HG02571 (cell line): ENCODE results near the gene AAGAB.

Experiments used
- ATAC-seq: cut with Tn5 transposase; IDR thresholded peaks from one replicate; pipeline ENCODE4 v1.9.1; 2021; ENCODE audit warnings: mild to moderate bottlenecking, moderate library complexity; ENCODE audit not compliant: unreplicated experiment

AAGAB gene

DNA sequence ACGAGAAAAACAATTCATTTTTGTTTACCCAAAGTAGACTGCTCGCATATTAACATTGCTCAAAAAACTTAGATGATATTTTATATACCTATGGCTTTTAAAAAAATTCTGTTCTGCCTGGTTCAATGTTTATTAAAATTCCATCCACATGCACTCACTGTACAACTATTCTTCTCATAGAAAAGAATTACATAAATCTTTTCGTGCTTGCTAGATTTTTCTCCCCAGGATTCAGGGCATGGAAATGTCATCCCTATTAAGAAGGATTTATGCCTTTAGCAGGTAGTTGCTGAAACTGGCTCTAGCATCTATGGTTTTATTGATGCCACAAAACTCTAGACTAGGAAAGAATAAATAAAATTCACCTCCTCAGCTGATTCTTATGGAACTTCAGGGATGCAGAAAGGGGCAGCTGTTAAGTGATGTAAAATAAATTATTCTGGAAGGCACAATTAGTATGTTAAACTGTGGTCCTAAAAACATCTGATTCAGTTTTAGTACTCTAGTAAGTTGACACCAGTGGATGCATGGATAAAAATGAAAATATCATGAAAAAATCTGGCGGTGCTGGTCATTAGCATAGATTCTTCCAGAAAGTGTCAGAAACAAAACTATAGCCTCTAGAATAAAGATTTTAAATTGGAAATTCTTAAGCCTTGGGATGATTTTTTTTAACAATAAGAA is 41.6 kb downstream of the AAGAB start:
- no peak for ATAC-seq

DNA sequence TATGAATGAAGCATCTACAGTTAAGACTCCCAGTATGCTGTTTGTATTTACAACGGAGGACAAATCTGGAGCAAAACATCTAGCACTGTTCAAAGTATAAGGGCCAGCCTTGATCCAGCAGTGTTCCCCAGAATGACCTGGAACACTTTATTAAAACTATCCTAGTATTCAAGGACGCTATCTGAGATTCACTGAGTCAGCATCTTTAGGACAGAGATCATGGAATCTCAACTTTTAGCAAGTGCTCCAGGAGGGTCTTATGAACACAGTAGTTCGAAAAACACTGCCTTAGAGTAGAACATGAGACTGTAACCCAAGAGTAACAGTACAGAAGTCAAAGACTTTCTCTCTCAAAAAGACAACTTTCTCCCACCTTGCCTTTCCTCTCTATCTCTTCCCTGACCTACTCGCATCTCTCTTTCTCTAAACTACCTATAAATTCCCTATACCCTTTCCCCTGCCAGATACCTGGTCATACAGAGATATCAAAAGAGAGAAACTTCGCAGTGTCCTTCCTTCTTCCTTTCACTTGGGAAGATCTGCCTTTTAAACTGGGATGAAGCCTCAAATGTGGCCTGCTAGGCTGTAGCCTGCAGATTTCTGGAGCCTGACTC is 43.8 kb downstream of the AAGAB start:
- ATAC-seq, result no peak

DNA sequence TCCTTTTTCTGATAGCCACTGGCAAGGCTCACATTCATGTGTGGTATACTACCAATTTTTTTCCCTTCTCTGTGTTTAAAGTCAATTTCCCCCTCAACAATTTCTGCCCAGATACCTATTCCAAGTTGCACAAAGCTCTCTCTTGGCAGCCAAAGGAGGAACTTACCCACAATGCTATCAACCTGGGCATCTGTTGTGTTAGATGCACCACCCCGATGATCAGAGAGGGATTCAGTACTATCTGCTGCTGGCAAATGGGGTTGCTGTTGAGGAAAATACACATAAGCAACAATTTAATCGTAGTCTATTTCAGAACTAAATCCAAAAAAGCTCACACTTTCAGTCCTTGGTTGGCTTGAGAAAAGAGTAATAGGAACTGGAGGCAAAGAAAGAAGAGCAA is 46.1 kb downstream of the AAGAB start:
- no peak for ATAC-seq

DNA sequence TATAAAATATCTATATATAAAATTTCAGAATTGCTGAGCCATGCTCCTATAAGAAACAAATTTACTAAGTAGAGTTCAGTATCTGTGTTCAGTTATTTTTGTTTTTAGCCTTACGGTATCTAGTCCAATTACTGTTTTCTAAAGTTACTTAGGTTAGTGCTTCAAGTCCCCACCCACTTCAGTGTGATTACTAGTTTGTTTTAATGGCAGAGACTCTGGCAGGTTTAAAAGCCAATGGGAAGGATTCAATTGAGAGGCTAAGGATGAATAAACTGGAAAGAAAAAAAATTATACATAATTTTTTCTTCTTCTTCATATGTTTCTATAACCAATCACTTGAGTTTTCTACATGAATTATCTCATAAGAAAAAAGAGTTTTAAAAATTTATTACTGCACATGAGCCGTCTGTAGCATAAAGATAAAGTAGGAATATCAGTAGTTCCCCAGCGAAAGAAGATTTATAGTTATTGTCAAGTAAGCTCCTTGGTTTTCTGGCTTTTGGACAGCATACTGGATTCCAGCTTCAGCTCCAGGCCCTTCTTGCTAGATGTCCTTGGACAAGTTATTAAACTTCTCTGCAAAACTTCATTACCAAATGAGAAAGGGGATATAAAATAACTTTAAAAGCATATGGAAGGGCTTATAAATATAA is 46.8 kb downstream of the AAGAB start:
- no peak for ATAC-seq

DNA sequence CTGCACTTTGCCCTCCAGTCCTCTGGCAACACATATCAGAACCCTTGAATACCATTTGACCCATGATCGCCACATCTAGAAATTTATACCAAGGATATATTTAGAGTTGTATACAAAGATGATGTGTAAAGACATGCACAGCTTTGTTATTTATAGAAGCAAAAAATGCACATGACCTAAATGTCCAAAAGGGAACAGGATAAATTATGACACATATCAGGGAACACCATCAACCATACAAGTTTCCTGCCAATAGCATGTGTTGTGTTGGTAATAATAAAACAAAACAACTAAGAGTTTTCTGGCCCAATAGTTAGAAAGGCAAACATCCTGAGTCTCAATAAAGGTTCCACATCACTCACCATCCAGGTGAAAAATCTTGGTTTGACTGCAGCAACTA is 51.5 kb downstream of the AAGAB start:
- ATAC-seq, result no peak

DNA sequence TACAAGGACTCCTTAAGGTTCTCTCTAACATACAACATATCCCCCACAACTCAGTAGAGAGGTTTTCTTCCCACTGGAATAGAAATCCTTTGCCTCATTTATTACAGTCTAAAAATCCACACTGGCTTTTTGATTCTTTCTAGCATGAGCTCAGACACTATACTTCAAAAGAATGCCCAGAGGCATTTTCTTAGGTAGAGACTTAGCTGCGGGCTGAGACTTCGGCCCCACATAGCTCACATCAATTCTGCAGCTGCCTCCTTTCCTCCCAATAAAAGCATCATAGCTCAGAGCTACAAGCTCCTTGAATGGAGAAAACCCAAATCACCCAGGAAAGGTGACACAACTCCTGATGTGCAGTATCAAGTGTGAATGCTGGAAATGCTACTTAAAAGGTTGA is 52.4 kb downstream of the AAGAB start:
- no peak for ATAC-seq

DNA sequence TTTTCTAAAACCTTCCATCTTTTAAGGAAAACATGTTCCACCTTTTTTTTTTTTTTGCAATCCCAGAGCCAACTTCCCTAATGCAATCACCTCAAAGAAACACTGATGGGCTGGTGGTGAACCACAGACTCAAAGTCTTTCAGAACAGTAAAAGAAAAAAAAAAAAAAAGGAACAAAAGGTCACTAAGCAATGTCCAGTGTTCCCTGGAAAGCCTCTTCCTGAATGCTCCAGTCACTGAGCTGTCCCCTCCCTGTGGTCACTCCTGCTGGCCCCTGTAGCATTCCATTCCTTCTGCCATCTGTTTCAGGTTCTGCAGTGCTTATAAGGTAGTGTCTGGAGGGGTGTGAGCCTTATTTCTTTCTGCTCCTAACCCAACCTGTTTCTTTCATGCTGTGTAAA is 53.3 kb downstream of the AAGAB start:
- ATAC-seq, result no peak

DNA sequence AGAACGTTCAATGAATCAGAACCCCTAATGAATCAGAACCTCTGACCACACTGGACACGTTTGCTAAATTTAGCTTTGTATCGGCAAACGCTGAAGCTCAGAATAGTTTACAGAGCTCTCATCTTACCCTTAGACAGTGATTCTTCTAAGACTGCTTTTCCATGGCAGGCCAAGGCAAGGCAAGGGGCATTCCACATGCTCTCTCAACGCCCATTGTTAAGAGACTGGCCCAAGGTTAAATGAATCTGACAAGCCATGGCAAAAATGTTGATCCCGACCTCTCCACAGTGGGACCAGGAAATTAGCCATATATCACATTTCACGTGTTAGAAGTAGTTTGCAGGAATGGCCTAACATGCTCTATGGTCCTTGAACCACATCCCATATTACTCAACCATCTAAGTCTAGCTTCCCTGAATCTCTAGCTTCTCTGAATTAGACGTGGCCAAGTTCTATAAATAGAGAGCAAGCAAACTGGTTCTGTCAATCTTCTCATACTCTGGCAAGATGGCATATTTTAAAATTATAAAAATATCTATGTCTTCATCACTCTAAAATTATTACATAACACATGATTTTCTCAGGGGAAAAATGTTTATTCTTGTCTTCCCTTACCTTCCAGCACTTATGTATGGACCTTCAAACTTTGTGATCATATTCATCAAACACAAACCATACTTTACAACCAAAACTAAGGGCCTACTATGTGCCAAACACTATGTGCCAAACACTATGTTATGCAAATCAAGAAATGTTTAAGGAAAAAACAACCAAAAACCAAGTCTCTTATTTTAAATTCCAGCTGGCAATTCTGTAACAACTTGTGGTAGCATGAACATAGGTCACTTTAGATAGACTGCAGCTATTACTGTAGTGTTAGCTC is 54.3 kb downstream of the AAGAB start:
- ATAC-seq, result no peak

DNA sequence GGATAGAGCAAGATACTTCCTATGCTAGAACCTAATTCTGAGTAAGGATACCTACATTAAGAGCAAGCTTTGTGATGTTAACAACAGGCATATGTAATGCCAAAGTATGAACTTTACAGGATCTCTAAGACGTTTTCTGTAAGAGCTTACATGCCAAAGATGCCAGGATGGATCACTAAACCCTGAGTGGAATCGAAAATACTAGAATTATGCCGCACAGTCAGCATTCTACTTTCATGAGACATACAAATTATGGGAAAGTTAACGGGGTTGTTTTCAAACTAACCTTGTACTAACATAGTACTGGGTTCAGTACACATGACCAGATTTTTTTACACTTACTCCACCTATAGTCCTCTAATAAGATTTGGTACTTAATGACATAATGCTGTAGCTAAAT is 55.1 kb downstream of the AAGAB start:
- no peak for ATAC-seq

DNA sequence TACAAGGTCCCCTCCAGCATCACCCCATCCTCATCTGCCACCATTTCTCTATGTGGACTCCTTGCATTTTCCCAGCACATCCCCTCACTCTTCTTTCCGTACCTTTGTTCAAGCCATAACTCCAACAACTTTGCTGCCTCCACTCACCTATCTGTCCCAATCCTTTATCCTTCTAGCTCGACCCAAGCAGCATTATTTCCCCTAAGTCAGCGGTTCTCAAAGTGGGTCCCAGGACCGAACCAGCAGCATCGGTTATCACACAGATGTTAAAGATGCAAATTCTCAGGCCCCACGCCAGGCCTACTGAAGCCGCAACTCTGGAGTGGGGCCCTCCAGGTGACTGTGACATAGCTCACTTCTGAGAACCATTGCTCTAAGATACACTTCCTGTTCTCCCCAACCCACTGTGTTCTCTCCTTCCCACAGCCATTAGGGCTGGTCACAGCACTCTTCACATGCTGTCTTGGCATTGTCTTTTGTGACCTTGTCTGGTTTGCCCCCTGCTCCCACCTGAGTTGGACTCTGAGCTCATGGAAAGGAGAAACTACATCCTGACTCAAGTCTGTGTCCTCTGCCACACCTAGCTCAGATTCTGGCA is 56.2 kb downstream of the AAGAB start:
- no peak for ATAC-seq

DNA sequence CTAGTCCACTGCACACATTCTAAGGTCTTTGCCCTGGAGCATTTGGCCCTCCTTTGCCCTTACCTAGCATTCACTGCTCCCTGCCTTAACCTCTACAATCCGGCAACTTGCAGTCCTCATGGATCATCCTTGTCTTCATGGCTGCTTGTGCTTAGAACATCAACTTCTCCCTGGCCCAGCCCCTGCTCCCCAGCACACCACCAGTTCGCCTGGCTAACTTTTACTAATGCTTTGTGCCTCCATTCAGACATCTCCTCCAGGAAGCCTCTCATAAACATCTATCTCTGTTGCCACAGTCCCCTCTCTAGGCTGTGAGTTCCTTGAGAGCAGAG is 57.1 kb downstream of the AAGAB start:
- no peak for ATAC-seq

DNA sequence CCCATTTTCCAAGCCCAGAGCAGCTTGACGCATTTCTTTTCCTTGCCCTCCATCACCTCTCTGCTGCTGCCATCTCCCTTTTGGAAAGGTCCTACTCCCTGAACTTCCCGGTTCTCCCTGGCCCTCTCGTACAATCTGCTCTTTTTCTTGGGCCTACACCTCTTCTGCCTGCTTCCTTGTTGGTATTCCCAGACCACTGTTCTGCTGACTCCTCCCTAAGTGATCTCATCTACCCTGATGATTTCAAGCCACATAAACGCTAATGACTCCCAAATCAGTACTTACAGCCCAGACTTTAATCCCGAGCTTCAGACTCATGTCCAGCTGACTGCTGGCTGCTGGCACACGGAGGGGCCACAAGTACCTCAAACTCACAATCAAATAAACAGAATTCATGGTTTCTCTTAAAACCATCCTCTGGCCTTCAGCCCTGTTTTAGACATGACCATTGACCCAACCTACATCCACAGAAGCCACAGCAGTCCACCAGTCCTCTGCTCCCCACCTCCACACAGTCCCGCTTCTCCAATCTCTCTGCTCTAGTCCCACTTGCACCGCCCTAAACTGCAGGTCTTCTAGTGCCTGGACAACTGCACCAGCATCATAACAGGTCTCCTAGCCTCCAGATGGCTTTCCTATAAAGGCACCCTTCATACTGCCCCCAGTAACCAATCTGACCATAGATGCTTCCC is 57.6 kb downstream of the AAGAB start:
- no peak for ATAC-seq

DNA sequence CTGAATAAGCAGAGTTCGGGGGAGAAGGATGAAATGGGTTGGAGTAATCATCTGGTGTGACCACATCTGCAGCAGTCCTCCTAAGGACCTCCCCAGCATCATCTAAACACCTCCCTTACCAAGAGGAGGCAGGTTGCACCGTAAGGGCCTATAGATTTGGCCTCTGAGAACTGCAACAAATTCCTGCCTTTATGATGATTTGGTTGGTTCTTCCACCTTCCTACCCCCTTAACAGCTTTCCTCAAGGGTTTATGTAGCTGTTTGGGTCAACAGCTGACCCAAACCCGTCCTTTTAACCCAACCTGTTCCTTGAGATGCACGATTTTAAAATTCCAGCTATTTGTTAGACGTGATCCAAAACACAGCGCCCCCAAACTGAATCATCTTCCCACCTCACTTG is 58.2 kb downstream of the AAGAB start:
- no peak for ATAC-seq

DNA sequence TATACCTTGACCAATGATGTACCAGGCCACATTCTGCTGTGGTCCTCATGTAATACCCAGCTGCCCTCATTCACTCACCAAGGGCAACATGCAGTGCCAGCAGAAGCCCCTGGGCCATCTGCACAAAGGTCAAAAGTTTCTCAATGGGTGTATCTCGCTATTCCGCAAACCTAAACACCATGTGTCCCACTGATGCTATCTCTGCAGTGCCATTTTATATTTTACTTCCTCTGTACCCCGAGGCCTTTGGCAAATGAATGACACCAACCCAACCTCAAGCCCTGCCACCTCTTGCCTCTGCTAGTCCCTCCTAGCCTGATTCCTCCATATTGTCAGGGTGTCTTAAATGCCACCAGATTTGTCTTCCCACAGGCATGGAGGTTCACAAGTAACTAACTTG is 59.2 kb downstream of the AAGAB start:
- ATAC-seq, result no peak

DNA sequence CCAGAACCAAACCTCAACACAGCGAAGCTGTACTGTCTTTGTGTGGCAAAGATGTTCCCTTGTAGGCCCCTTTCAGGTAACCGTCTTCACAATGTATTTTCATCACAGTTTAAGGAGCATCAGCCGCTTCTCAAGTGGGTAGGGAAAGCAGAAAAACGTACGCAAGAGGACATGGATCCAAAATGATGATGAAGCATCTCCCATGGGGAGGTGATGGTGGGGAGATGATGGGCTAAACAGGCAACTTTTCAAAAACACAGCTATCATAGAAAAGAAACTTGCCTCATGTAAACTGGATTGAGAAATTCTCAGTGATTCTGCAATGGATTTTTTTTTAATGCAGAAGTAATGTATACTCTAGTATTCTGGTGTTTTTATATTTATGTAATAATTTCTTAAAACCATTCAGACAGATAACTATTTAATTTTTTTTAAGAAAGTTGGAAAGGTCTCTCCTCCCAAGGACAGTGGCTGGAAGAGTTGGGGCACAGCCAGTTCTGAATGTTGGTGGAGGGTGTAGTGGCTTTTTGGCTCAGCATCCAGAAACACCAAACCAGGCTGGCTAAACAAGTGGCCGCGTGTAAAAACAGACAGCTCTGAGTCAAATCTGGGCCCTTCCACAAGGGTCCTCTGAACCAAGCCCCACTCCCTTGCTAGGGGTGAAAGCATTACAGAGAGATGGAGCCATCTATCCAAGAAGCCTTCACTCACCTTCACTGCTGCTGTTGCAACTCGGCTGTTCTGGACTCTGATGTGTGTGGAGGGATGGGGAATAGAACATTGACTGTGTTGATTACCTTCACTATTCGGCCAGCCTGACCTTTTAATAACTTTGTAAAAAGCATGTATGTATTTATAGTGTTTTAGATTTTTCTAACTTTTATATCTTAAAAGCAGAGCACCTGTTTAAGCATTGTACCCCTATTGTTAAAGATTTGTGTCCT is 60.0 kb downstream of the AAGAB start:
- no peak for ATAC-seq

DNA sequence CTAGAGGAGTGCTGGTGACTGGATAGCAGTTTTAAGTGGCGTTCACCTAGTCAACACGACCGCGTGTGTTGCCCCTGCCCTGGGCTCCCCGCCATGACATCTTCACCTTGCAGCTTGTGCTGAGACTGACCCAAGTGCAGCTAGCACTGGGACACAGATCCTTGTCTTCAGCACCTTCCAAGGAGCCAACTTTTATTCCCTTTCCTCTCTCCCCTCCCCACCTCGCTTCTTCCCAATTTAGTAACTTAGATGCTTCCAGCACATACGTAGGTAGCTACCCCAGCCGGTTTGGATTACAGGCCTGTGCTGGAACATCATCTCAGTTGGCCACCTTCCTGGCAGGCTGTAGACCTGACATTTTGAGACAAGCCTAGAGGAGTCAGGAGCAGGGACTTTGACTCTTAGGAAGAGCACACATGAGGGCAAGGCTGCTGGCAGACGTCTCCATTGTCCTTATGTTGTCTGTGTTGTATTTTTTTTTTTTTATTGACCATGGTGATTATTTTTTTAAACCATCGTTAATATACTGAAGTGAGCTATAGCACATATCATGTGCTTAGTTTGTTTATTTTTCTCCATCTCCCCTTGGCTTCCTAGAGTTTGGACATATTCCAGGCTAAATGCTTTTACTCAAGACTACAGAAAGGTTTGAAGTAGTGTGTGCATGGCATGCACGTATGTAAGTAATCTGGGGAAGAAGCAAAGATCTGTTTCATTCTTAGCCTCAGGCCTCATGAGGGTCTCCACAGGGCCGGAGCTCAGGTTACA is 61.1 kb downstream of the AAGAB start:
- ATAC-seq, result no peak

DNA sequence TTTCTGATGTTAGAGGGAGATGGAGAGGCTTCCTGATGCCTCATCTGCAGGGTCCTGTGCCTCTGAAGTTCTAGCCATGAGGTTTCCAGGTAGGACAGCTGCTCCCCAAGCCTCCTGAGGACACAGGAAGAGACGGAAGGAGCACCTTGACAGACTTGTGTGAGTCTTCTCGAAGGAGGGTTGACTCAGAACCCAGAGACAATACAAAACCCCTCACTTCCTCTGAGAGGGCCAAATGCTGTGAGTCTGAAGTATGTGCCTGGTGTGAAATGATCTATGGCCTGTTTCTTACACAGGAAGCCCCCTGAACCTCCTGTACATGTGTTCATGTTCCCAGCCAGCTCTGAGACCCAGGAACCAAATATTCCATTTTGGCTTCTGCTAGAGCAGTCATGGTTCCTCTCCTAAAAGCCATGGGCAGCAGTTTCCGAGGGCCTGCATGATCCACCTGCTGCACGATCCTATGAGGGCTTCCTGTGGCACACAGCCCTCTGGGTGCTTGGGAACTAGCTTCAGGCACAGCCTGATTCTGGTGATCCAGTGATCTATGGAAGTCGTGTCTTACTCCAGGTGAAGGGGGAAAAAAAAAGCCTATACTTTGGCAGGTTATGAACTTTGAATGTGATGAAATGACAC is 62.2 kb downstream of the AAGAB start:
- no peak for ATAC-seq

DNA sequence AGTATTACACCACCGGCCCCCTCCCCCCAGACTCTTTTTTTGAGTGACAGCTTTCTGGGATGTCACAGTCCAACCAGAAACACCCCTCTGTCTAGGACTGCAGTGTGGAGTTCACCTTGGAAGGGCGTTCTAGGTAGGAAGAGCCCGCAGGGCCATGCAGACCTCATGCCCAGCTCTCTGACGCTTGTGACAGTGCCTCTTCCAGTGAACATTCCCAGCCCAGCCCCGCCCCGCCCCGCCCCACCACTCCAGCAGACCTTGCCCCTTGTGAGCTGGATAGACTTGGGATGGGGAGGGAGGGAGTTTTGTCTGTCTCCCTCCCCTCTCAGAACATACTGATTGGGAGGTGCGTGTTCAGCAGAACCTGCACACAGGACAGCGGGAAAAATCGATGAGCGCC is 63.6 kb downstream of the AAGAB start:
- ATAC-seq, result no peak
